Effector memory CD8-positive, alpha-beta T cell (primary cell): ENCODE measurements around the gene MRPL21.
A peak's percentile ranks its signal among the peaks of the same experiment; 100 is the strongest.

Experiments
- ATAC-seq: fragments of 150-1000 bp; cut with Tn5 transposase; replicated peaks from 2 replicates; pipeline ENCODE4 v1.10.0; 2021; ENCODE audit warnings: mild to moderate bottlenecking, moderate library complexity
- DNase-seq, 3 experiments: peaks; one replicate each; pipeline ENCODE4 v3.0.0; 2021
- H3K27ac Mint-ChIP-seq, 2 donors: one replicate each; pipeline ENCODE4 v1.8.0; 2022; ENCODE audit warnings: mild to moderate bottlenecking in 2 of 2, mixed read lengths in 2 of 2, moderate library complexity in 2 of 2
- H3K27me3 Mint-ChIP-seq, 2 donors: one replicate each; pipeline ENCODE4 v1.8.0; 2022; ENCODE audit warnings: mixed read lengths in 2 of 2
- H3K36me3 Mint-ChIP-seq: one replicate; pipeline ENCODE4 v1.8.0; 2022; ENCODE audit warnings: mild to moderate bottlenecking, moderate library complexity, mixed read lengths; ENCODE audit not compliant: insufficient read depth
- H3K4me1 Mint-ChIP-seq, 2 donors: one replicate each; pipeline ENCODE4 v1.8.0; 2022; ENCODE audit warnings: low read depth in 2 of 2, mixed read lengths in 2 of 2
- H3K4me3 Mint-ChIP-seq, 2 donors: one replicate each; pipeline ENCODE4 v1.8.0; 2022; ENCODE audit warnings: mild to moderate bottlenecking in 2 of 2, mixed read lengths in 2 of 2, moderate library complexity in 2 of 2
- H3K9me3 Mint-ChIP-seq, 2 donors: one replicate each; pipeline ENCODE4 v1.8.0; 2022; ENCODE audit warnings: mixed read lengths in 2 of 2

Gene MRPL21

DNA sequence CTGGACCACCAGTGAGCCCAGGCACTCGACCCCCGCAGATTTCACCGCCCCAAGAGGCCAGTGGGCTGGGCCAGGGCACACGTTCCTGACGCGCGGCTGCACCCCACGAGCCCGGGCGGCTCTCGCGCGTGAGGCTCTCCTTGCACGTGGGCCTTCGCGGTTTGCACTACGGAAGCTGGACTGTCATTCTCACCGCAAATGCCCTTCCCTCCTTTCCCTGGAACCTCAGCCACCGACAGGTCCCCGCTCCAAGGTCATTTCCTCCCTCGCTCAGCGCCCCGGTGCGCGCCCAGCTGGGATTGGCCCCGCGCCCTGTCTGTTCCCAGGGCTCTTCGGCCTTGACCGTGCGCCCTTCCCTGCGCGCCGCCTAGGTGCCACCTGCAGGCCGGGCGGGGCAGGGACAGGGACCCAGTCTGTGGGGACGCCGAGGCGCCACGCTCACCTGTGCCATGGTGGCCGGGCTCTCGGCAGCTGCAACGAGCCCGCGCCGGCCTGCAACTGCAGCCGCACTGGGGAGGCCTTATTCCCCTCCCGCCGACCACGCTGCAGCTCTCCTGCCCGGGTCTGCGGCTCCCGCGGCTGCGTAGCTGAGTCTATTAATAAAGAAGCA lies 59.8 kb downstream of the MRPL21 start:
- Mint-ChIP-seq H3K4me3 (peak overlapping the region; percentile 89 to 94), H3K4me1 (peaks cover 24 to 26% of the 10 kb centered on the region in 2 donors), H3K9me3 (no peaks in the 10 kb centered on the region), H3K36me3 (peaks cover 32% of the 10 kb centered on the region), H3K27me3 (peaks cover 0 to 8% of the 10 kb centered on the region in 2 donors), H3K27ac (peak overlapping the region; percentile 62 to 82)
- DNase-seq, result peak; percentile 52 to 63 (median 56)
- peak; percentile 46 for ATAC-seq

GRCh38 chr11:68843052-68843561 lies 60.5 kb downstream of the MRPL21 start:
- peak in 2 of 3 experiments; percentile 30 to 48 for DNase-seq
- H3K4me3 Mint-ChIP-seq, result peak overlapping the region; percentile 89 to 94
- H3K36me3 Mint-ChIP-seq, result peaks cover 34% of the 10 kb centered on the region
- H3K27ac Mint-ChIP-seq, result peak overlapping the region; percentile 62 to 90
- H3K9me3 Mint-ChIP-seq, result no peaks in the 10 kb centered on the region
- peaks cover 0 to 7% of the 10 kb centered on the region in 2 donors for H3K27me3 Mint-ChIP-seq
- peak; percentile 5 for ATAC-seq
- H3K4me1 Mint-ChIP-seq, result peaks cover 26 to 28% of the 10 kb centered on the region in 2 donors

DNA sequence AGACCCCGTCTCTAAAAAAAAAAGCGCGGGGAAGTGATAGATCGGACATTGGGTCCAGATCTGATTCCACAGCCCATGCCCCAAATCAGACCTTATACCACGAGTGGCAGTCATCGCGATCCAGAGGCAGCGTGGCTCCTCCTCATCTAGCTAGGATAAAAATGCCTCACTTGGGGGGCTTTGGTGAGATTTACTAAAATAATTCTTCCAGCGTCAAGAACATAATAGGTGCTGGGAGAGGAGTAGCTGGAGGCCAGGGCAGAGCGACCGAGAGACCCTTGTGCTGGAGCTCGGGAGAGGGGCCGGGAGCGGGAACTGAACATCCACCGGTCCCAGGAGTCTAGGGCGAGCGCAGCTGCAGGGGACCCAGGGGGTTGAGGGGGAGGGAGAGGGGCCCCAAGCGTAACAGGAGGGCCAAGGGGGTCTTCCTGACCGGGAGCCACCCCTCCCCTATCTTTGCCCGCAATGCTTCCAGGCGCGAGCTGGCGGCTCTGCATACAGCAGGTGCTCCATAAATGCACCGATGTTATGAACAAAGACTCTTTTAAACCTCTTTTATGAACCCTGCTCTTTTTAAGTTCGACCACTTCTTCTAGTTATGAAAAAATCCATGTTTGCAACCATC lies 61.1 kb downstream of the MRPL21 start:
- DNase-seq, result peak in 1 of 3 experiments; percentile 7
- no peak for ATAC-seq
- peak overlapping the region; percentile 62 to 90 for H3K27ac Mint-ChIP-seq
- peaks cover 32 to 34% of the 10 kb centered on the region in 2 donors for H3K4me1 Mint-ChIP-seq
- peak overlapping the region; percentile 89 to 94 for H3K4me3 Mint-ChIP-seq
- peaks cover 0 to 2% of the 10 kb centered on the region in 2 donors for H3K27me3 Mint-ChIP-seq
- peaks cover 36% of the 10 kb centered on the region for H3K36me3 Mint-ChIP-seq
- H3K9me3 Mint-ChIP-seq, result no peaks in the 10 kb centered on the region

GRCh38 chr11:68841718-68842426 lies 61.8 kb downstream of the MRPL21 start, which contains the start of gene CPT1A:
Gene CPT1A, minus strand, starts transcription at chr11:68841916. Its CDS starts 26,442 bp downstream, at chr11:68815474.
- peaks cover 40% of the 10 kb centered on the region for H3K36me3 Mint-ChIP-seq
- H3K9me3 Mint-ChIP-seq, result no peaks in the 10 kb centered on the region
- peaks cover 35 to 38% of the 10 kb centered on the region in 2 donors for H3K4me1 Mint-ChIP-seq
- ATAC-seq (peak; percentile 39), DNase-seq (peak; percentile 50 to 63 (median 56))
- H3K27me3 Mint-ChIP-seq, result no peaks in the 10 kb centered on the region
- peak within 1 kb of the TSS; percentile 89 to 94 for H3K4me3 Mint-ChIP-seq
- peak within 1 kb of the TSS; percentile 62 to 90 for H3K27ac Mint-ChIP-seq
